Astrocyte (in vitro differentiated cells and primary cell): ENCODE data around the gene PHF21B.

ENCODE experiments used
- EZH2 ChIP-seq: IDR thresholded peaks from 2 replicates; pipeline ENCODE4 v1.6.1; 2012; ENCODE audit warnings: mild to moderate bottlenecking, low read length, inconsistent platforms; ENCODE audit not compliant: insufficient read depth
- TF ChIP-seq, protein P1 (sequence below): IDR thresholded peaks from 2 replicates; pipeline ENCODE4 v1.5.1; 2011; ENCODE audit warnings: low read depth, mild to moderate bottlenecking, inconsistent platforms, low read length, moderate library complexity; ENCODE audit not compliant: insufficient read depth

DNA sequence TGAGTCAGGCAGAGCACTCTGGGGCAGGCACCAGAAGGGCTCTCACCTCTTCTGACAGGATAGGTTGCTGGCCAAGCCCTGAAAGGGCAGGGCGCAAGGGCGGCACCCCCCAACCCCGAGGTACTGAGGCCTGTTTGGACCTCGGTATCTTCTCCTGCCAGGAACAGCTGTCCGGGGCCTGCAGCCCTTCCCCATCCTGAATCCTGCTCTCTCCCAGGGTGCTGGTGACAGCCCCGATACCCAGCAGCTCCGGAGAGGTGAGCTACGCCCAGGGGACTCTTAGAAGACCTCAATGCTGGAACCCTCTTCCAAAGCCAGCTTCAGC is 79.1 kb downstream of the PHF21B start:
- TF ChIP-seq, protein P1, sequence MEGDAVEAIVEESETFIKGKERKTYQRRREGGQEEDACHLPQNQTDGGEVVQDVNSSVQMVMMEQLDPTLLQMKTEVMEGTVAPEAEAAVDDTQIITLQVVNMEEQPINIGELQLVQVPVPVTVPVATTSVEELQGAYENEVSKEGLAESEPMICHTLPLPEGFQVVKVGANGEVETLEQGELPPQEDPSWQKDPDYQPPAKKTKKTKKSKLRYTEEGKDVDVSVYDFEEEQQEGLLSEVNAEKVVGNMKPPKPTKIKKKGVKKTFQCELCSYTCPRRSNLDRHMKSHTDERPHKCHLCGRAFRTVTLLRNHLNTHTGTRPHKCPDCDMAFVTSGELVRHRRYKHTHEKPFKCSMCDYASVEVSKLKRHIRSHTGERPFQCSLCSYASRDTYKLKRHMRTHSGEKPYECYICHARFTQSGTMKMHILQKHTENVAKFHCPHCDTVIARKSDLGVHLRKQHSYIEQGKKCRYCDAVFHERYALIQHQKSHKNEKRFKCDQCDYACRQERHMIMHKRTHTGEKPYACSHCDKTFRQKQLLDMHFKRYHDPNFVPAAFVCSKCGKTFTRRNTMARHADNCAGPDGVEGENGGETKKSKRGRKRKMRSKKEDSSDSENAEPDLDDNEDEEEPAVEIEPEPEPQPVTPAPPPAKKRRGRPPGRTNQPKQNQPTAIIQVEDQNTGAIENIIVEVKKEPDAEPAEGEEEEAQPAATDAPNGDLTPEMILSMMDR: no peak
- no peak for TF ChIP-seq EZH2
